C4-2B (cell line): ENCODE results near the gene PHETA2.
A peak's percentile ranks its signal among the peaks of the same experiment; 100 is the strongest.
"Not testable (repeated sequence)": the region's sequence is repeated elsewhere in the genome, so short reads cannot be mapped to it uniquely, and the experiment has no call there.

Source experiments
- H3K27ac ChIP-seq: fragments of 450-650 bp; 2 replicates; pipeline ENCODE4 v1.5.1; 2017
- CTCF ChIP-seq: fragments of 450-650 bp; conservative IDR thresholded peaks from 2 replicates; pipeline ENCODE4 v1.5.1; 2017; ENCODE audit warnings: mild to moderate bottlenecking
- ZFX ChIP-seq: fragments of 450-650 bp; IDR thresholded peaks from 2 replicates; pipeline ENCODE4 v1.6.1; 2017

The PHETA2 gene

GRCh38 chr22:42086051-42086450 is 12.0 kb downstream of the PHETA2 start:
- TF ChIP-seq ZFX: no peak
- TF ChIP-seq CTCF: no peak
- H3K27ac ChIP-seq: no peak overlapping the region

- TF ChIP-seq CTCF (peak; percentile 99), ZFX (peak; percentile 90)
- peak within 1 kb of the TSS; percentile 97 for H3K27ac ChIP-seq
Measured at GRCh38 chr22:42090596-42091454, 16.8 kb downstream of the PHETA2 start, which contains the start of gene NDUFA6. Gene NDUFA6 (minus strand): TSS chr22:42090772. CDS start chr22:42090744, 28 bp downstream.

- no peak for TF ChIP-seq ZFX
- TF ChIP-seq CTCF: no peak
- peak overlapping the region; percentile 97 for H3K27ac ChIP-seq
Measured at GRCh38 chr22:42091455-42091782, 17.4 kb downstream of the PHETA2 start.

GRCh38 chr22:42101199-42101598 is 27.2 kb downstream of the PHETA2 start:
- no peak overlapping the region for H3K27ac ChIP-seq
- no peak for TF ChIP-seq ZFX
- no peak for TF ChIP-seq CTCF

GRCh38 chr22:42104332-42104860 is 30.3 kb downstream of the PHETA2 start:
- H3K27ac ChIP-seq: not testable (repeated sequence)

GRCh38 chr22:42108848-42109247 is 34.8 kb downstream of the PHETA2 start:
- TF ChIP-seq ZFX (no peak), CTCF (no peak)

GRCh38 chr22:42111798-42112197 is 37.8 kb downstream of the PHETA2 start:
- H3K27ac ChIP-seq: no peak overlapping the region
- TF ChIP-seq ZFX: no peak
- no peak for TF ChIP-seq CTCF

More at GRCh38 chr22:42108848-42109247, 34.8 kb downstream of the PHETA2 start:
- H3K27ac ChIP-seq: no peak overlapping the region

- peak; percentile 17 for TF ChIP-seq CTCF
- H3K27ac ChIP-seq: not testable (repeated sequence)
Measured at GRCh38 chr22:42112793-42113192, 38.7 kb downstream of the PHETA2 start.
